Parathyroid adenoma (tissue), 2 donors: Measurements from ENCODE around the gene PSMC3.
A peak's percentile ranks its signal among the peaks of the same experiment; 100 is the strongest.

Experiments
- H2AFZ ChIP-seq: fragments of 300-600 bp; sonication (generic); one replicate; pipeline ENCODE4 v1.7.0; 2017; ENCODE audit warnings: antibody characterized with exemption, mild to moderate bottlenecking
- H3K27ac ChIP-seq: fragments of 300-600 bp; sonication (generic); one replicate; pipeline ENCODE4 v1.7.0; 2017
- H3K27me3 ChIP-seq: fragments of 300-600 bp; sonication (generic); one replicate; pipeline ENCODE4 v1.7.0; 2017; ENCODE audit warnings: low read length; ENCODE audit not compliant: control insufficient read depth, insufficient read depth
- H3K36me3 ChIP-seq: fragments of 300-600 bp; sonication (generic); one replicate; pipeline ENCODE4 v1.7.0; 2017; ENCODE audit warnings: low read length; ENCODE audit not compliant: control insufficient read depth, insufficient read depth
- H3K4me1 ChIP-seq: fragments of 300-600 bp; sonication (generic); one replicate; pipeline ENCODE4 v1.7.0; 2017; ENCODE audit warnings: control low read depth
- H3K4me2 ChIP-seq: fragments of 300-600 bp; sonication (generic); one replicate; pipeline ENCODE4 v1.7.0; 2017; ENCODE audit warnings: low read length
- H3K4me3 ChIP-seq: fragments of 300-600 bp; sonication (generic); one replicate; pipeline ENCODE4 v1.7.0; 2017; ENCODE audit warnings: low read depth, low read length
- H3K79me2 ChIP-seq: fragments of 300-600 bp; sonication (generic); one replicate; pipeline ENCODE4 v1.7.0; 2017; ENCODE audit warnings: control low read depth
- H3K9ac ChIP-seq: fragments of 300-600 bp; sonication (generic); one replicate; pipeline ENCODE4 v1.7.0; 2017; ENCODE audit warnings: mild to moderate bottlenecking
- H3K9me3 ChIP-seq: fragments of 300-600 bp; sonication (generic); one replicate; pipeline ENCODE4 v1.7.0; 2017; ENCODE audit warnings: low read length; ENCODE audit not compliant: control insufficient read depth
- TF ChIP-seq, protein P1 (sequence below): fragments of 300-600 bp; sonication (generic); IDR thresholded peaks from one replicate; pipeline ENCODE4 v1.7.0; 2017; ENCODE audit warnings: antibody characterized with exemption, mild to moderate bottlenecking
- donor health status: primary hyperparathyroidism.

Gene PSMC3

DNA sequence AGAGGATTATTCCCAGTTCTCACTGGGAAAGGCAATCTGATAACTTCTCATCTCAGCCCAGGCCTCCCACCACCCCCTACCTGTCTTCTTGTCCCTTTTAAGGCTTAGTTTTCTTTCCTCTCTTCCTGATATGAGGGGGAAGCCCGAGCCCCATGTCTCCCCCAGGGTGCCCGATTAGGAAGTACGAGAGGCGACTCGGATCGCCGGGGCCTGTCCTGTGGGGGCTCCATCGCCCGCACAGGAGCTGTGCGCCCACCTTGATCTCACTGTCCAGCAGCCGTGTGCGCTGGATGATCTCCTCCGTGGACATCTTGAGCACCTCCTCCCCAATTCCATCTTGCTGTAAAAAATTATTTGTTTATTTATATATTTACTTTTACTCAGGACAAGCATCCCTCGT is 628 bp downstream of the PSMC3 start:
- Histone ChIP-seq H3K4me3 (peak overlapping the region; percentile 82), H3K9me3 (no peaks in the 10 kb centered on the region), H3K4me2 (peak overlapping the region; percentile 81), H3K27ac (peak overlapping the region; percentile 89), H3K9ac (peak overlapping the region; percentile 58), H3K27me3 (no peaks in the 10 kb centered on the region), H3K79me2 (peaks cover 2% of the 10 kb centered on the region), H3K36me3 (no peaks in the 10 kb centered on the region), H3K4me1 (peaks cover 6% of the 10 kb centered on the region), H2AFZ (peak overlapping the region; percentile 85)
- TF ChIP-seq, protein P1, sequence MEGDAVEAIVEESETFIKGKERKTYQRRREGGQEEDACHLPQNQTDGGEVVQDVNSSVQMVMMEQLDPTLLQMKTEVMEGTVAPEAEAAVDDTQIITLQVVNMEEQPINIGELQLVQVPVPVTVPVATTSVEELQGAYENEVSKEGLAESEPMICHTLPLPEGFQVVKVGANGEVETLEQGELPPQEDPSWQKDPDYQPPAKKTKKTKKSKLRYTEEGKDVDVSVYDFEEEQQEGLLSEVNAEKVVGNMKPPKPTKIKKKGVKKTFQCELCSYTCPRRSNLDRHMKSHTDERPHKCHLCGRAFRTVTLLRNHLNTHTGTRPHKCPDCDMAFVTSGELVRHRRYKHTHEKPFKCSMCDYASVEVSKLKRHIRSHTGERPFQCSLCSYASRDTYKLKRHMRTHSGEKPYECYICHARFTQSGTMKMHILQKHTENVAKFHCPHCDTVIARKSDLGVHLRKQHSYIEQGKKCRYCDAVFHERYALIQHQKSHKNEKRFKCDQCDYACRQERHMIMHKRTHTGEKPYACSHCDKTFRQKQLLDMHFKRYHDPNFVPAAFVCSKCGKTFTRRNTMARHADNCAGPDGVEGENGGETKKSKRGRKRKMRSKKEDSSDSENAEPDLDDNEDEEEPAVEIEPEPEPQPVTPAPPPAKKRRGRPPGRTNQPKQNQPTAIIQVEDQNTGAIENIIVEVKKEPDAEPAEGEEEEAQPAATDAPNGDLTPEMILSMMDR: no peak

DNA sequence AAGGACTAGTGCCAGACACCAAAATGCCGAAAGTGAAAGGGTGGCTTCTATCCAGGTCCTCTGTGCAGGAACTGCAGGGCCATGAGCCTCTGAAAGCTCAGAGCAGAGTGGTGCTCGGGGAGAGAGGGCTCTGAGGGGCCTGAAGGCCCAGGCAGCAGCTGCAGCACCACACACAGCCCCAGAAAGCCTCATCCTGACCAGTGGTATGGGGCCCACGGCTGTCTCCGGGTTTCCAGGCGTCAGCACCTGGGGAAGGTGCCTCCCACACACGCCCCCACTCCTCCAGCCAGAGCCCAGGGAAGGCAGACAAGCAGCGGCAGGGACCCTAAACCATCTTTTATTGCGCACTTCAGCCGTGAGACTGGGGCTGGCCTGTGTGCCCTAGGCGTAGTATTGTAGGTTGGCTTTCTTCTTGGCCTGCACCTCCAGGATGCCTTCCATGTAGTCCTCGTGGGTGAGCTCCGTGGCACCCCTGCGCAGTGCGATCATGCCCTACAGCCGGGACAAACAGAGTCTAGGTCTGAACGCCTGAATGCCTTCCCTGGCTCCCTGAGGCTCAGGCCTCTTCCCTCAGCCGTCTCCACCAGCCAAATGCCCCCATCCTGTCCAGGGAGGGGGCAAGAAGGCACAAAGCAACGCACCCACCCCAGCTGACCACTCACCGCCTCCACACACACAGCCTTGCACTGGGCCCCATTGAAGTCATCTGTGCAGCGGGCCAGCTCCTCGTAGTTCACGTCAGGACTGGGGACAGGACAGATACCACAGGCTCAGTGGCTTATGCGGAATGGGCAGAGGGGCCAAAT is 7.6 kb downstream of the PSMC3 start:
- H3K9me3 ChIP-seq: no peaks in the 10 kb centered on the region
- H3K79me2 ChIP-seq: no peaks in the 10 kb centered on the region
- no peak overlapping the region for H3K4me3 ChIP-seq
- no peak overlapping the region for H2AFZ ChIP-seq
- no peak overlapping the region for H3K27ac ChIP-seq
- TF ChIP-seq, protein P1: no peak
- no peak overlapping the region for H3K9ac ChIP-seq
- H3K4me2 ChIP-seq: no peak overlapping the region
- no peaks in the 10 kb centered on the region for H3K4me1 ChIP-seq
- H3K36me3 ChIP-seq: no peaks in the 10 kb centered on the region
- no peaks in the 10 kb centered on the region for H3K27me3 ChIP-seq

DNA sequence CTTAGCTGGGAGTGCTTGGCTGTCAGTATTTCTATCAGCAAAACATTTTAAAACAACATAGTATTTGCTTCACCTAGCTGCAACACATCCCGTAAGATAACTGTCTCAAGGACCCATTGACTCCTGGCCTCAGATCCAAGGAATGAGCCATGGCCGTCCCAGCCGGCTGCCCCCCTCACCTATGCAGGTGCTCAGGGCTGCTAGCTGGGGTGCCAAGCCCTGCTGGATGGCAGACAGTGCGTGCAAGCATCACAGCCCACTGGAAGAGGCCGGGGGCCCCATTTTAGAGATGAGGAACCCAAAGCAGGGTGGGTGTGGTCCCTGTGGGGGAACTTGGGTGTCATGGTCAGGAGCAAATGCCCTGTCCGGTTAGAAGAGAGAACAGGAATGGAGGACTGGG is 8.5 kb downstream of the PSMC3 start:
- TF ChIP-seq, protein P1: no peak
- H3K27me3 ChIP-seq: no peaks in the 10 kb centered on the region
- H3K4me2 ChIP-seq: no peak overlapping the region
- no peaks in the 10 kb centered on the region for H3K36me3 ChIP-seq
- no peaks in the 10 kb centered on the region for H3K9me3 ChIP-seq
- no peak overlapping the region for H3K4me3 ChIP-seq
- H3K4me1 ChIP-seq: no peaks in the 10 kb centered on the region
- H3K79me2 ChIP-seq: no peaks in the 10 kb centered on the region
- H3K9ac ChIP-seq: no peak overlapping the region
- H3K27ac ChIP-seq: no peak overlapping the region
- no peak overlapping the region for H2AFZ ChIP-seq

DNA sequence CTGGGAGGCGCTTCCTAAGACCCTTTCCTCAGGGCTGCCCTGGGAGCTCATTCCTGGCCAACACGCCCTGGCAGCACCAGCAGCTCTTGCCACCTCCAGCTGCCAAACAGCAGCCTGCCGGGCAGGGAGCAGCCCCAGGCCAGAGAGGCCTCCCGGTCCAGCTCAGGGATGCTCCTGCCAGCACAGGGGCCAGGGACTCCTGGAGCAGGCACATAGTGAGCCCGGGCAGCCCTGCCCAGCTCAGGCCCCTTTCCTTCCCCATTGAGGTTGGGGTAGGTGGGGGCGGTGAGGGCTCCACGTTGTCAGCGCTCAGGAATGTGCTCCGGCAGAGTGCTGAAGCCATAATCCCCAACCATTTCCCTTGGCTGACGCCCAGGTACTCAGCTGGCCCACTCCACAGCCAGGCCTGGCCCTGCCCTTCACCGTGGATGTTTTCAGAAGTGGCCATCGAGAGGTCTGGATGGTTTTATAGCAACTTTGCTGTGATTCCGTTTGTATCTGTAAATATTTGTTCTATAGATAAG is 10.2 kb downstream of the PSMC3 start:
- H3K4me2 ChIP-seq: no peak overlapping the region
- TF ChIP-seq, protein P1: no peak
- no peak overlapping the region for H3K9ac ChIP-seq
- no peaks in the 10 kb centered on the region for H3K36me3 ChIP-seq
- H3K27me3 ChIP-seq: no peaks in the 10 kb centered on the region
- H3K4me1 ChIP-seq: no peaks in the 10 kb centered on the region
- no peaks in the 10 kb centered on the region for H3K9me3 ChIP-seq
- no peak overlapping the region for H3K27ac ChIP-seq
- no peak overlapping the region for H3K4me3 ChIP-seq
- no peaks in the 10 kb centered on the region for H3K79me2 ChIP-seq
- no peak overlapping the region for H2AFZ ChIP-seq
